HS-5 (cell line): Measurements from ENCODE around the gene CXXC5.

Source experiments
- DNase-seq: peaks from one replicate; pipeline ENCODE4 v3.0.0-alpha.2; 2012; ENCODE audit warnings: low read depth

CXXC5 gene

GRCh38 chr5:139695178-139695573 is 47.0 kb downstream of the CXXC5 start:
- DNase-seq = no peak

- no peak for DNase-seq
These were observed 48.2 kb downstream of the CXXC5 start for GRCh38 chr5:139696167-139696893.

DNA sequence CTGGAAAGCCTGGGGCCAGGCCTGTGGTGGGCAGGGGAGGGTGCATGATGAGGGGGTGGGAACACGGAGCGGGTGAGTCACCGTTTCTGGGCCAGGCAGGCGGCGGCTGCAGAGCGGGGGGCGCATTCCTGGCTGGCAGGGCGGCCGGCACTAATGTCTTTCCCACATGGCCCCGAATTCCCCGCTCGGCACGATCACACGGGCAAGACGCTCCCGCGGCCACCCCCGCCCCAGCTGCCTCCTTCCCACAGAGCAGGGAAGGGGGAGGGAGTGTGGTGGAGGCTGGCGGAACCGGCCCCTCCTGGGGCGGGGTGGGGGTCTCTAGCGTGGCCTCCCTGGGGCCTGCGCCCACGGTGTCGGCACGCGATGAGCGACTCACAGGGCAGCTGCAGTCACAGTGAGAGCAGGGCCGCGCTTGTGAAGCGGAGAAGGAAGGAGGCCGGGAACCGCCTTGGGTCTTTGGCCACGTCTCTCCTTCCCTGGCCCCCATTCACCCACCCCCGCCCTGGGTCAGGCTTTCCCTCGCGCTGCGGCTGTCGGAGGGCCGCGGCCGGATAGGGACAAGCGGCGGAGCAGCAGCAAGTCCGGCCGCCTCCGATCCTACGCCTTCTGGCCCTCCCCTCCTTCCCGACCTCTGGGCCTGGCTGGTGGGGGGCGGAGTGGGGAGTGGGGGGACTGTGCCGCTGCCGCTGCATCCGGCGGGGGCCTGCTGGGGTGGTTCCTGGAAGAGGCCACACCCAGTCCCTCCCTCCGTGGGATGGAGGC is 48.9 kb downstream of the CXXC5 start:
- DNase-seq = no peak

DNA sequence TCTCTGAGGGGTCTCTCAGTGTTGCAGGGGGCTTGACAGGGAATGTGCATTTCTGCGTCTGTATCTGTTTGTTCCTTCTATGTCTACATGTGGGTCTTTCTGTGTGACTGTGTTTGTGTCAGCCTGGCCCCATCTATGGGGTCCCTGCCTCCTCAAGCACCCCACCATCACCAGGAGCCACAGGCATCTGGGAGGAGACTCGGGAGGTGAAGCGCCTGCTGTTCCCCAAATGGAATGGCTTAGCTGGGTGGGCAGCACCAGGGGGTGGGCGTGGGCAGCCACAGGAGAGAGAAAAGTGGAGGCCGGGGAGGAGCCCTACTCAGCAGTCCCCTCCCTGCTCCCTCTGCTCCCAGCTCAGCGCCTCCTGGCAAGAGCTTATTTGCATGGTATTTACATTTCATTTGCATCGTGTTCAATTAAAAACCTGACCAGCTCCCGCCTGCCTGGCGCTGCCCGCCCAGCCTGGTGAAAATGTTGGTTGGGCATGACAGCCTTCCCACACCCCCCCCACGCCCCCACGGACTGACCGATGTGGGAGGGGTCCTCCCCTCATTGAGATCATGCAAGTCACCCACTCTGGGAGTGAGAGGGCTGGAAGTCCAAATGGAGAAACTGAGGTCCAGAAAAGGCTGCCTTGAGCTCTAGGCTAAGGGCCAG is 50.5 kb downstream of the CXXC5 start:
- DNase-seq = no peak

DNA sequence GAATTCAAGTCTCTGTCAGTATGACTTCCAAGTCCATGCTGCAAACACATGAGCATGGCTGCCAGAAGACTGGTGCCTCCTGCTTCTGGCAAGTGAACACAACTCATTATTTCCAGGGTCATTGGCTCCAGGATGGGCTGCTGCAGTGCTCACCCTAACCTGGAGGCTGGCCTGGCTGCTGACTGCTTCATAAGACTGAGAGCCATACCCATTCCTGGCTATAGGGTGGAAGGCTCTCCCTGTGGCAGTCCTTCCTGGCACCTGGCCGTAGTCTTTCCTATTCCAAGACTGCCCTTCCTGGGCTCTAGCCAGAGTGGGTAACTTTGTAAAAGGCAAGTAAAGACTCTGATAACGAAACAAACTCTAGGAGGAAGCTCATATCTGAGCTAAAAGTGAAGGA is 51.2 kb downstream of the CXXC5 start:
- no peak for DNase-seq

GRCh38 chr5:139700711-139701055 is 52.5 kb downstream of the CXXC5 start:
- DNase-seq = no peak

DNA sequence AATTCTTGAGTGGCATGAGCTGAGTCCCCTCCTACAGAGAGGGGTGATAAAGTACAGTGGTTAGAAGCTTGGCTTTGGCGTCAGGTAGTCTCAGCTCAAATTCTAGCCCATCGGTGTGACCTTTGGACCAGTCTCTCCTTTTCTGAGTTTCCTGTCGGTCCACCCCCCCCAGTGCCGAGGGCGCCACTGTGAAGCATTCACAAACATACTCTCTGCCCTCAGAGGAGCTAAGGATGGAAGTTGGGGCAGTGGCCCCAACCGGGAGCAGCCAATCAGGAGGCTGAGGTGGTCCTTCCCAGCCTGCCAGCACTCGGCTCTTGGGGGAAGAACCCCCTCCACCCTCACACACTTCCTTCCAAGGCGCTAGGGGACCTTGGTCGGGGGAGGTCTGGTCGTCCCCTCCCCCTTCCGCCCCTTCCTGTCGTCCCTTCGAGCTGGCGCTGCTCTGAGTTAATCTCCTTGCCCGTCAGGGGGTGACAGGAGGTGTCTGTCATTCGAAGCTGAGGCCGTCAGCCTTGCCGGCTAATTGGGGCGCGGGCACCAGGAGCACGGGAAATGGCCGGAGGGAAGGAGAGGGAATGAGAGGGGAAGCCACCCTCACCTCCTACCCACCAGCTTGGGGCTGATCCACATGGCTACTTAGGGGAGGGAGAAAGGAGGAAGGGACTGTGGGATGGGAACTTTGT is 53.0 kb downstream of the CXXC5 start:
- DNase-seq = no peak

GRCh38 chr5:139702548-139702947 is 54.4 kb downstream of the CXXC5 start:
- no peak for DNase-seq

DNA sequence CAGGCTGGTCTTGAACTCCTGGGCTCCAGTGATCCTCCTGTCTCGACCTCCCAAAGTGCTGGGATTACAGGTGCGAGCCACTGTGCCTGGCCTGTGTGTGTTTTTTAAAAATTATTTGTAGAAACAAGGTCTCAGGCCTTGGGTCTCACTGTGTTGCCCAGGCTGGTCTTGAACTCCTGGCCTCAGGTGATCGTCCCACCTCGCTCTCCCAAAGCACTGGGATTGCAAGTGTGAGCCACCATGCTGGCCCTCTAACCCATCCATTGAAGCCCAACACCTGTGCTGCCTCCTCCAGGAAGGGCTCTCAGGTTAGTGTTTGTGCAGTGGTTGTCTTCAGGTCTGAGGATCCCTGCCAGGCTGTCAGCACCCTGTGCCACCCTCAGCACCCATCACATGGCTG is 56.6 kb downstream of the CXXC5 start:
- no peak for DNase-seq

- DNase-seq = no peak
These were observed 57.0 kb downstream of the CXXC5 start for GRCh38 chr5:139705191-139705590.

- no peak for DNase-seq
These were observed 57.8 kb downstream of the CXXC5 start for GRCh38 chr5:139705655-139706587.

DNA sequence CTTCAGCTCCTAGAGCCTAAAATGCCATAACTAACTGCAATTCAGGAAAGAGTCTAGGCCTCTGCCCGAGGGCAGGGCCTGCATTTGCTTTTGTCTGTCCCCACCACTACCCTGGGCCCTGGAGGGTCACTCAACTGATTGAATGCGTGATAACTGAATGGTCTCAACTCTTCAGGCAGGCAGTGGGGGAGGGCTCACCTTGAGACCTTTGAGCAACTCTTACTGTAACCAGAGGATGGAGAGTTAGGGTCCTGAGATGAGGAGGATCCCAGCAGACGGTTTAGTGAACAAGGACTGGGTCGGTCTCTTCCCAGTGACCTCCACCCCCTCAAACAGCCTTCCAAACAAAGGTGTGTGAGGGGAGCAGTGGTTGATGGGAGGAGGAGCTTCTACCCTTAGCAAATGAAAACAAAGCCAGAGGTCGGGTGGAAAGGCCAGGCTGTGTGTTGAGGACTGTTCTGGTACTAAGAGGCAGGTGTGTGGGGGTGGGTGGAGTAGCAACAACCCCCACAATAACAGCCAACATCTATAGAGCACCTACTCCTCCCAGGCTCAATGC is 59.4 kb downstream of the CXXC5 start:
- no peak for DNase-seq

- no peak for DNase-seq
These were observed 60.3 kb downstream of the CXXC5 start for GRCh38 chr5:139708434-139708861.

GRCh38 chr5:139708877-139709581 is 60.9 kb downstream of the CXXC5 start:
- DNase-seq = no peak

- no peak for DNase-seq
These were observed 61.6 kb downstream of the CXXC5 start for GRCh38 chr5:139709582-139710318.

DNA sequence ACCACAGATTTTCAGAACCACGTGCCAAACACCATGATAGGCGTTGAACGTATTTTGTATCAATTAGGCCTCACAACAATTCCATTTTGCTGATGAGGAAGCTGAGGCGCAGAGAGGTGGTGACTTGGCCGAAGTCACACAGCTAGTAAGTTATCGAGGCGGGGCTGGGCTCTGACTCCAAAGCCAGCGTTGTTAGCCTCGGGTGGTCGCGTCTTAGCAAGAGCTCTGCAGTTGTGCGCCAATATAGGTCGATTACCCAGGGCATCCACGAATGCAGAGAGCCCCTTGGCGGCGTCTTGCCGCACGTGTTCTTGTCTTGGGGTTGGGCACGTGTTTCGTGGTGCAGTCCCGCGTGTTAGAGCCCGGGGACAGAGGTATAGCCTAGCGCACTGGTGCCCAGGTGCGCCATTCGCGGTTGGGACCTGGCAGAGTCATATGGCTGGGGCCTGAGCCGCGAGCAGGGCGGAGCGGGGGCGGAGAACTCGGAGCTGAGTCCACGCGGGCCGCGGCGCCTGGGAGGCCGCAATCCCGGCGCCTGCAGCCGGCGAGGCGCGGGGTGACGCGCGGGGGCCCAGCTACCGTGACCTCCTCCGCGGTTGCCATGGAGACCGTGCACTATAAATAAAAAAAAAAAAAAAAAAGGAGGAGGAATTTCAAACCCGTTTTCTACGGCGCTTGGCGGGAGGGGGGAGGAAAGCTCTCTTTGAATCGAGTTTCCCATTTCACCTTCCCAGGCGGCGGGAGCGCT is 62.3 kb downstream of the CXXC5 start:
- DNase-seq = no peak

GRCh38 chr5:139711067-139711905 is 63.1 kb downstream of the CXXC5 start:
- no peak for DNase-seq

DNA sequence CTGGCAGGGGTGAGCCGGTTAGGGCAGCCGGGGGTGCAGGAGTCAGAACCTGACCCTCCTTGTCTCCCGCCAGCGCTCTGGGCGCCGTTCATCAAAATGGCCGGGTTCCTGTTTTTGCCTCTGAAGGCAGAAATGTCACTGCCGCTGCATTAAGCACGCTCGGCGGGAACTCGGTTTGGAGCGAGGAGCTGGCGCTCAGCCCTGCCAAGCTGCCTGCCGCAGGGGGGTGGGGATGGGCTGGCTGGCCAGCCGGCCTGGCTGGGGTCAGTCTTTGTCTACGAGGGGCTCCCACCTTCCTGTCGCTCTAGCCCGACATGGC is 63.7 kb downstream of the CXXC5 start:
- no peak for DNase-seq
